GM19238 (cell line): ENCODE results near the gene NTM.

Source experiments
- DNase-seq: peaks from one replicate; pipeline ENCODE4 v3.0.0; 2011; ENCODE audit warnings: low spot score; ENCODE audit not compliant: insufficient read length

The NTM gene

GRCh38 chr11:132036746-132037466, 666.5 kb downstream of the NTM start:
- no peak for DNase-seq

GRCh38 chr11:132037467-132037862, 667.0 kb downstream of the NTM start:
- no peak for DNase-seq

GRCh38 chr11:132037956-132038355, 667.5 kb downstream of the NTM start:
- DNase-seq, result no peak

DNA sequence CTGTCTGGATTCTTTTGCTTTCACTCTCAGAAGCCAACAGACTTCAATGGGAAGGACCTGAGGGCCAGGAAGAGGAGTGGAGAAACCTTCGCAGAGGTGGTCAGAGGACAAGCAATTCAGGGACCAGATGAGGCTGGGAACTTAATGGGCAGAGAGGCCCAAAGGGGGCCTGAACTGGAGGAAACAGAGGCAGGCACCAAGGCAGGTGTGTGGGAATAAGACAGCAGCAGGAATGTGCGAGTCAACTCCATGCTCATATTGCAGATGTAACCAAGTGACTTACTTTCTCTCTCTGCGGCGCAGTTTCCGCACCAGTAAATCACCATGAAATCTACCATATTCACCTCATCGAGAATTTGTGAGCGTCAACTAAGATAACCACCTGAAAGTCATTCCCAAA, 669.1 kb downstream of the NTM start:
- no peak for DNase-seq

- DNase-seq, result no peak
Observed at GRCh38 chr11:132042296-132042695, 671.9 kb downstream of the NTM start.

GRCh38 chr11:132043714-132044113, 673.3 kb downstream of the NTM start:
- no peak for DNase-seq

- DNase-seq, result no peak
Observed at GRCh38 chr11:132045107-132045506, 674.7 kb downstream of the NTM start.

GRCh38 chr11:132046288-132046865, 676.0 kb downstream of the NTM start:
- DNase-seq, result no peak

- no peak for DNase-seq
Observed at GRCh38 chr11:132047167-132047566, 676.8 kb downstream of the NTM start.

- DNase-seq, result no peak
Observed at GRCh38 chr11:132048040-132048439, 677.6 kb downstream of the NTM start.

DNA sequence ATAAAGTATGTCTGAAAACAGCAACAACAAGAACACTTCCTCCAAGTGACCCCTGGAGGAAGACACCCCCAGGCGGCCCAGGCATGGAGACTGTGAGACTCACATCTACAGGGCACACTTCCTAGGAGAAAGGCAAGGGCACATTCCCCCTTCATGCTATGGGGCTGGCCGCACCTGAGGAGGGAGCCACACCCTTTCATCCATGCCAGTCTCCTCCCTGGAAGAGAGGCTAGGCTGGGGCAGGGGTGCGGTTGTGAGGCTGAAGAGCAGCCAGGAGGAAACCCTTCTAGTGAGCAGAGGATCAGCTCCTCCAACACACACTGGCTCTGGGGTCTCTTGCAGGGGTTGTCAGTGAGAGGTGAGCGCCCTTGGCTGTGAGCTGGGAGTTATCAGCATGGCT, 678.8 kb downstream of the NTM start:
- no peak for DNase-seq

- no peak for DNase-seq
Observed at GRCh38 chr11:132050049-132050448, 679.6 kb downstream of the NTM start.

DNA sequence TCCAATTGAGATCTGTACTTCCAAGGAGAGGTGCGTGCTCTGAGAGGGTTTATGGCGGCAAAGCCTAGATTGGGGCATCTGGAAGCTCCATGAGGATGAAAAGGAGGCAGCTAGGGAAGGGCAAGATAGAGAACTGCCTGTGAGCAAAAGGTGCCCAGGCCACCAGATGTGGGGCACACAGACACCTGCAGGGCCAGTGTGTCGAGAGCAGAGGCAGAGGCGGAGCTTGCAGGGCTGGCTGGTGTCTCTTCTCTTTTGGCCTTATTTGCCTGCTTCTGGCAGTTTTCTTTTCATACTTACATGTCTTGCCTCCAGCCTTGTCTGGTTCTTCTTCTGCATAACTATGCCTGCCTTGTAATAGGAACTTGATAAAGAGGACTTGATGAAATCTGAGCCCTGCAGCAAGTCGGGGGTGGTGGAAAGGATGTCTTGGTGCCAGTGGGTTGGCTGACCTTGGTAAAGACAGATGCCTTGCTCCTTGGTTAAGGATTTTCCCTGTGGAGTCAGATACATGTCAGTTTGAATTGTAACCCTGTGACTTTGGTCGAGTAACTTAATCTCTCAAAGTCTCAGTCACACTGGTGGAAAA, 680.3 kb downstream of the NTM start:
- DNase-seq, result no peak

GRCh38 chr11:132051704-132052103, 681.3 kb downstream of the NTM start:
- no peak for DNase-seq

DNA sequence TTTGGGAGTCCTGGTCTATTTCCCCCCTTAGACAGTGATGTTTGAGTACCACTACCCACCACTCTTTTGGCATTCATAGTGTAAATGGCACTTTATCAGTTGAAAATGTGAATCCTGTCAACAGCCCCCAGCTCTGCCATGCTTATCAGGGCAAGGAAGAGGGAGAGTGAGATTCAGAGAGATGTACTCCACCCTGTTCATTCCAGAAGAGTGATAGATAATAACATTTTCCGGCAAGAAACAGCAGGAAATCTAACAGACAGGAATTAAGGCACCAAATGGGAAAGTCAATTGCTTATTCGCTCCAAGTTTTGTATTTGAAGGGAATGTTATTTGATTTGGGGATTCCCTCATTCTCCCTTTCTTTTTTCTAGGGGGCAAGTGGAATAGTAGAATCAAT, 681.9 kb downstream of the NTM start:
- no peak for DNase-seq

- no peak for DNase-seq
Observed at GRCh38 chr11:132052904-132053303, 682.5 kb downstream of the NTM start.

DNA sequence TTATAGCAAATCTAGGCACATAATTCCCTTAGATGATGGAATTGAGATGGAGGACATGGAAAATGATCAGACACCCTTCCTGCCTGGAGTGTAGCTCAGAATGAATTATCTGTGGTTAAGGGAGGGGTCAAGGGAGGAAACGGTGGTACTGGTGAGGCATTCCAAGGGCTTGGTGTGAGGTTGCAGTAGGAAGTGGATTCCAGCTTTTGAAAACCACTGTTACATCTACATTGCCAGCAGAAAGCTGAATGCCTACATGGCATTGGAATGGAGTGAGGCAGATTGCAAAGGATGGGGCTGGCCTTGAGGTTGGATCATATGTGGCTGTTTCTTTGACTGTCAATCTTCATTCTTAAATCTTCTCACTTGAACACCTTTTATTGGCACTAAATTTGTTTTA, 684.4 kb downstream of the NTM start:
- no peak for DNase-seq

DNA sequence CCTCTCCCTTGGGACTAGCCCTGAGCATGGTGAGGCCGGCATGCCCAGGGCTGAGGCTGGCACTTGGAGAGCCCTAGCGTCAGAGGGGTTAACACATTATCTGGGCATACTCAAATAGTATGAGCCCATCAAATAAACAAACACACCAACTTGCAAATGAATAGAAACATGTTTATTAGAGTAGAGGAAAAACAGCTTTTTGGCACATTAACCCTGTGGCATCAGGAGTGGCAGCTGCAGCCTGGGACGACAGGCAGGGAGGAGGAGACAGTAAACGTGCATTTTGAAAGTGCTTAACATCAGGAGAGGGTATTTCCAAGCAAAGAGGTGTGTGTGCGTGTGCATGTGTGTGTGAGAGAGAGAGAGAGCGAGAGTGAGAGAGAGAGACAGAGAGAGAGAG, 684.9 kb downstream of the NTM start:
- DNase-seq, result no peak

GRCh38 chr11:132056689-132057088, 686.3 kb downstream of the NTM start:
- no peak for DNase-seq

GRCh38 chr11:132057266-132057665, 686.9 kb downstream of the NTM start:
- no peak for DNase-seq

DNA sequence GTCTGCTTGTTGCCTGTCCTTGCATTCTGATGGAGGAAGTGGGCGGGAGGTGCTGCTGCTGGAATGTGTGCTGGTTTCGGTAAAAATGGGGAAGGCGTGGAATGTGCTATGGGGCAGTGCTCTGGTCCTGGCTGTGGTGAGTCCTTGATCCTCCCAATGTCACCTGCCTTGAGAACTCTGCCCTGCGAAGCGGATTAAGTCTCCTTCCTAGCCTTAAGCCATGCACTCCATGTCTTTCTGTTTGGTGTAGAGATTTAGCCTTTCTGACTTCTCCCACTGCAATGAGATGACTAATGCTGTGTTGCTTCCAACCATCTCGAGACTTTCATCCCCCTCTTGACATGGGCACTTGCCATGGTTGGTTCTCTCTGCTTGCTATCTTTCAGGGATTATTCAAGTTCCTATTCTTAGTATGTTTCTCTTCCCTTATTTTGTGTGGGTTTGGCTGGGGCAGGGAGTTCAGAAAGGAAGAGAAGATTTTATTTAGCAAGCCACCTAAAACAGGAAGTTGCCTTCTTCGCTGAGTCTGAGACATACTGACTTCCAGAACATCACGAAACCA, 687.9 kb downstream of the NTM start:
- DNase-seq, result no peak

GRCh38 chr11:132060567-132060966, 690.2 kb downstream of the NTM start:
- DNase-seq, result no peak

- no peak for DNase-seq
Observed at GRCh38 chr11:132062031-132062430, 691.6 kb downstream of the NTM start.
